DOHH2 (cell line): ENCODE data around the gene HOXC11.

Experiments used
- H3F3A ChIP-seq: fragments of 200-600 bp; sonication (generic), shearing (Covaris generic); 2 replicates; pipeline ENCODE4 v1.6.0; 2016; ENCODE audit warnings: antibody characterized with exemption, mild to moderate bottlenecking; ENCODE audit not compliant: control insufficient read depth, insufficient read depth
- H3K27ac ChIP-seq: fragments of 200-600 bp; sonication (generic); 2 replicates; pipeline ENCODE4 v1.5.1; 2014; ENCODE audit warnings: low read depth, mild to moderate bottlenecking, low read length, moderate library complexity
- H3K27me3 ChIP-seq: fragments of 200-600 bp; sonication (generic); 2 replicates; pipeline ENCODE4 v1.6.1; 2014; ENCODE audit warnings: mild to moderate bottlenecking, low read length, mixed read lengths; ENCODE audit not compliant: control insufficient read depth
- H3K36me3 ChIP-seq: fragments of 200-600 bp; sonication (generic); 2 replicates; pipeline ENCODE4 v1.6.1; 2014; ENCODE audit warnings: mild to moderate bottlenecking, low read length, moderate library complexity, mixed read lengths; ENCODE audit not compliant: control insufficient read depth
- H3K4me1 ChIP-seq: fragments of 200-600 bp; sonication (generic); 2 replicates; pipeline ENCODE4 v1.6.1; 2014; ENCODE audit warnings: mild to moderate bottlenecking, low read length, mixed read lengths; ENCODE audit not compliant: control insufficient read depth
- H3K4me2 ChIP-seq: fragments of 200-600 bp; sonication (generic); 2 replicates; pipeline ENCODE4 v1.6.0; 2014; ENCODE audit warnings: mild to moderate bottlenecking, low read length, moderate library complexity
- H3K4me3 ChIP-seq: fragments of 200-600 bp; sonication (generic); 2 replicates; pipeline ENCODE4 v1.5.1; 2014; ENCODE audit warnings: mild to moderate bottlenecking, low read length, mixed read lengths
- H3K79me2 ChIP-seq: fragments of 200-600 bp; sonication (generic); 2 replicates; pipeline ENCODE4 v1.6.1; 2014; ENCODE audit warnings: mild to moderate bottlenecking, low read length, mixed read lengths; ENCODE audit not compliant: control insufficient read depth
- H3K9me2 ChIP-seq: fragments of 200-600 bp; sonication (generic); replicated peaks from 2 replicates; pipeline ENCODE4 v1.6.1; 2014; ENCODE audit warnings: mild to moderate bottlenecking, low read length, mixed read lengths; ENCODE audit not compliant: control insufficient read depth
- H3K9me3 ChIP-seq: fragments of 200-600 bp; sonication (generic); 2 replicates; pipeline ENCODE4 v1.6.1; 2014; ENCODE audit warnings: antibody characterized with exemption, low read length, mixed read lengths; ENCODE audit not compliant: control insufficient read depth, insufficient read depth
- H4K20me1 ChIP-seq: fragments of 200-600 bp; sonication (generic); 2 replicates; pipeline ENCODE4 v1.6.0; 2014; ENCODE audit warnings: low read depth, mild to moderate bottlenecking, antibody characterized with exemption, low read length, moderate library complexity; ENCODE audit not compliant: control insufficient read depth, insufficient read depth
- EZH2phosphoT487 ChIP-seq: fragments of 200-600 bp; sonication (generic); IDR thresholded peaks from 2 replicates; pipeline ENCODE4 v1.6.1; 2017; ENCODE audit warnings: borderline replicate concordance, mild to moderate bottlenecking, antibody characterized with exemption, low read length, moderate library complexity, mixed read lengths
- TF ChIP-seq, protein P1 (sequence below): fragments of 200-600 bp; sonication (generic); IDR thresholded peaks from one replicate; pipeline ENCODE4 v1.5.1; 2014; ENCODE audit warnings: antibody characterized with exemption, mild to moderate bottlenecking, low read depth, low read length; ENCODE audit not compliant: poor library complexity, severe bottlenecking

The HOXC11 gene

DNA sequence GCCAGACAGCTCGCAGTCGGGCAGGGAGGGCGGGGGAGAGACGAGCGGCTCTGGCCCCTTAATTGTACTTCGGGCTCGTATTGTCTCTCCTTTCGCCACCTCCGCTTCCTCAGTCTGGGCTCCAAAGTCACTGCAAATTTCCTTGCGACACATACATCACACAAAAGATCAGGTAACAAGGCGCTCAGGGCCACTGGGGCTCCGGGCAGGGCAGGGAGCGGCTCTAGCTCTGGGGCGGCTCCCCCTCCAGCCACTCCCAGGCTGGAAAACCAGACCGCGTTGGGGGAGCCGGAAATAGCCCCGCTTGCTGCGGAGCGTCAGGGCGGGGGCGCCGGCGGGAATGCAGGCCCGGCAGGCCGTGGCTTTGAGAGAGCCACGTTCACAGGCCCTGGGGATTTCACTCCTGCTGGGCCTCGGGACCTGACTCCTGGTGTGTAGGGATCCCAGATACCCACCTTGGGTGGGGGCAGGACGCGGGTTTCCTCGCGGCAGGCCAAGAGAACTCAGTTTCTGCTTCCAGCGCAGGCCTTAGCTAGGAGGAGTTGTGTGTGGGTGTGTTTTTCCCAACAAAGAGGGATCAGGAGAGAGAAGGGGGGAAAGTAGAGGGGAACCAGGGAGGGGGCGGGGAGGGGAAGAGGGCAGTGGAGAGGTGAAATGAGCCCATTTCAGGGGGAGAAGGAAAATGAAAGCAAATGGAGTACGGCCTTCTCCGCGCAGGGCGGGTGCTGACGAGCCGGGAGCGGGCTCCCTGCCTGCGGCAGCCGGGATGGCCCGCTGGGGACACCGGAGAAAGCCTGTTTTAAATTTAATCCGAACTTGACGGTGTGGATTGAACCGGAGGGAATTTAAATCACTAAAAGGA lies 22.7 kb downstream of the HOXC11 start:
- TF ChIP-seq EZH2phosphoT487 = peak; percentile 83
- TF ChIP-seq, protein P1, sequence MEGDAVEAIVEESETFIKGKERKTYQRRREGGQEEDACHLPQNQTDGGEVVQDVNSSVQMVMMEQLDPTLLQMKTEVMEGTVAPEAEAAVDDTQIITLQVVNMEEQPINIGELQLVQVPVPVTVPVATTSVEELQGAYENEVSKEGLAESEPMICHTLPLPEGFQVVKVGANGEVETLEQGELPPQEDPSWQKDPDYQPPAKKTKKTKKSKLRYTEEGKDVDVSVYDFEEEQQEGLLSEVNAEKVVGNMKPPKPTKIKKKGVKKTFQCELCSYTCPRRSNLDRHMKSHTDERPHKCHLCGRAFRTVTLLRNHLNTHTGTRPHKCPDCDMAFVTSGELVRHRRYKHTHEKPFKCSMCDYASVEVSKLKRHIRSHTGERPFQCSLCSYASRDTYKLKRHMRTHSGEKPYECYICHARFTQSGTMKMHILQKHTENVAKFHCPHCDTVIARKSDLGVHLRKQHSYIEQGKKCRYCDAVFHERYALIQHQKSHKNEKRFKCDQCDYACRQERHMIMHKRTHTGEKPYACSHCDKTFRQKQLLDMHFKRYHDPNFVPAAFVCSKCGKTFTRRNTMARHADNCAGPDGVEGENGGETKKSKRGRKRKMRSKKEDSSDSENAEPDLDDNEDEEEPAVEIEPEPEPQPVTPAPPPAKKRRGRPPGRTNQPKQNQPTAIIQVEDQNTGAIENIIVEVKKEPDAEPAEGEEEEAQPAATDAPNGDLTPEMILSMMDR = no peak
- H3K79me2 ChIP-seq = no peaks in the 10 kb centered on the region
- H3K27me3 ChIP-seq = peaks cover 88% of the 10 kb centered on the region
- no peak overlapping the region for H3K27ac ChIP-seq
- H3K36me3 ChIP-seq = no peaks in the 10 kb centered on the region
- peaks cover 16% of the 10 kb centered on the region for H3K4me1 ChIP-seq
- H3K9me3 ChIP-seq = no peaks in the 10 kb centered on the region
- H3K4me3 ChIP-seq = peak overlapping the region; percentile 45
- peak overlapping the region; percentile 64 for H3K4me2 ChIP-seq
- H3K9me2 ChIP-seq = no peaks in the 10 kb centered on the region
- no peaks in the 10 kb centered on the region for H3F3A ChIP-seq
- H4K20me1 ChIP-seq = no peaks in the 10 kb centered on the region

DNA sequence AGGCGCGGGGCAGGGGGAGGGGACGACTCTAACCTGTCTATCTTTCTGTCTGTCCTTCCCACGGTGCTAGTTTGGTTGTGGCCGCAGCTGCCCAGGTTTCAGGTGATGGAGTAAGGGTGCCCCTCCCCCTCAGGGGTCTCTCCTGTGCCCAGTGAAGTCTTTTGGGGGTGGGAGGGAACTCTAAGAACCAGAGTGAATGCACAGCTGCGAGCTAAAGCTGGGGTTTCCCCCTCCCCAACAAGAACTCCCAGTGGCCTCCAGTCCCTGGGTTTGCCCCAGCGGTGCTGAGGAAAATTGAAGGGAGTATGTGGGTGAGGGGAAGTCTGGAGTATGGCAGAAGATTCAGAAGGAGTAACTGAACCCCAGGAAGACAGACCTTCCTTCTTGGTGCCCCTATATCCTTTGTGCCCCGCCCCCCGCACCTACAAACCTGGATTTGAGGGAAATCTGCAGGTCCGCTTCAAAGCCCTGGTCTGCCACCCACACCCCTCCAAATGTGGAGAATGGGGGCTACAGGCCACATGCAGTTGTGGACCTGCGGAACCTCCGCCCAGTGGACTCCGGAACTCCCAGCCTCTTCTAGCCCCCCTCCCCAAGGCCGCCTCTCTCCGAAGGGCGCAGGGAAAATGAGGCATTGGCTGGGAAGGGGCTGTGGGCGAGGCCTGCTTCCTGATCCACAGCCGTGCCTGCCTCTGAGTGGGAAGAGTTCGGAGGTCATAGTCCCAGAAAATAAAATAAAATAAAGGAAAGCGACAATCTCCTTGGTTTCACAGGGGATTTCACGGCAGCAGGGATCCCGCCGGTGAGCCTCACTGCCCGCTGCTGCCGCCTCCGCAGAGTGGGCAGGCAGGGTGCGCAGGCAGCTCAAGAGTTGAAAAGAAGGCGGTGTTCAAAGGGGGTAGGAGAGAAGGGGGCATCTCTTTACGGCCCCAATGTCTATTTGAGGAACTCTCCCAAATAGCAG lies 23.6 kb downstream of the HOXC11 start:
- Histone ChIP-seq H3K4me1 (peaks cover 16% of the 10 kb centered on the region), H3K27ac (no peak overlapping the region), H3K4me2 (peak overlapping the region; percentile 64), H3F3A (no peaks in the 10 kb centered on the region), H3K4me3 (peak overlapping the region; percentile 45), H3K79me2 (no peaks in the 10 kb centered on the region), H4K20me1 (no peaks in the 10 kb centered on the region), H3K9me2 (no peaks in the 10 kb centered on the region), H3K27me3 (peaks cover 80% of the 10 kb centered on the region), H3K9me3 (no peaks in the 10 kb centered on the region), H3K36me3 (no peaks in the 10 kb centered on the region)
- TF ChIP-seq EZH2phosphoT487 = no peak
- TF ChIP-seq, protein P1 = no peak

DNA sequence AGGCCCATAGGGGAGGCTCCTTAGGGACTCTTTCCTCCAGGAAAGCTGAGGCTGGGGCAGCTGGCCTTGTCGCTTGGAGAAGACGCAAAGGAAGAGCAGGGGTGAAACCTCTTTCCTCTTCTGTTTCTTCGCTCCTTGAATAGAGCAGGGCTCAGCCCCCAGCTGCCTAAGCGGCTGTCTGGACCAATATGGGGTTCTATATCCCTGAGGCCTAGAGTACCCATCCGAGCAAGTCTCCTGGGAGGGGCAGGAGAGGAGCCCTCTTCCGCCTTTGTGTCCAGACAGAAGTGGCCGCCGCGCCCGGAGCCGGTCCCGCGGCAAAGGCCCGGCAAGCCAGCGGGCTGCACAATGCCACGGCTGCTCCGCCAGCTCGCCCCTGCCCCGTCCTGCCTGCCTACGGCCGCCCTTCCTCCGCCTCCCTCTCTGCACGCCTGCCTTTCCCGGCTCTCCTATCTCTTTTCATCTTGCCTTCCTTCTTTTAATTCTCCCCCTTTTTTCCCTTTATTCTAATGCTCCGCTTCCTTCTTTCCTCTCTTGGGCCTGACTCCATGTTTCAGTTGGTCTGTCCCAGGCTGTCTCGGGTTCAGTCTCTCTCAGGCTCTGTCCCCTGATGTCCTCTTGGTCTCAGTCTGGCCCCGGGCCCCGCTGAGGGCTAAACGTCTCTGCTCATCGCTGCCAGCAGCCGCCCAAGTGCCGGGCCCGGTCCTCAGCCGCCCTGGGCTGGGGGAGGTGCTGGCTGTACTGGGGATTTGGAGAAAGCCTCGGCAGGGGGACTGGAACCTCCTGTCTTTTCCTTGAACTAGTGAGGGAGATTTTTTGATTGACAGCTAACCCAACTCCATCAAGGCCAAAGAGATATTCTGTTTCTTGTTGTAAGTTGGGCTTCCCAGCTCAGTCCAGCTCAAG lies 24.5 kb downstream of the HOXC11 start:
- Histone ChIP-seq H3K27ac (no peak overlapping the region), H3K79me2 (no peaks in the 10 kb centered on the region), H3K9me2 (no peaks in the 10 kb centered on the region), H3K4me2 (no peak overlapping the region), H3K27me3 (peaks cover 80% of the 10 kb centered on the region), H3K9me3 (no peaks in the 10 kb centered on the region), H4K20me1 (no peaks in the 10 kb centered on the region), H3K4me3 (no peak overlapping the region), H3F3A (no peaks in the 10 kb centered on the region), H3K4me1 (peaks cover 16% of the 10 kb centered on the region), H3K36me3 (no peaks in the 10 kb centered on the region)
- TF ChIP-seq, protein P1 = no peak
- no peak; the same call in 1 of the 2 replicates for TF ChIP-seq EZH2phosphoT487
